Activated CD8-positive, alpha-beta T cell treated with anti-CD3 and anti-CD28 coated beads, Interleukin-2, amount 10 ng/mL, durations not matched to agents 7 days and 5 days (primary cell): ENCODE data around the gene SH3GLB1. TPM values are rescaled to one million over a fixed set of nuclear protein-coding genes. Genes with fewer than 3 reads are reported as not detected.
"Not testable (repeated sequence)": the region's sequence is repeated elsewhere in the genome, so short reads cannot be mapped to it uniquely, and the experiment has no call there.

Experiments used
- ATAC-seq: fragments of 150-1000 bp; cut with Tn5 transposase; one replicate; pipeline ENCODE4 v1.10.0; 2021; ENCODE audit warnings: moderate library complexity
- CTCF ChIA-PET: fragments of 350-600 bp; sonication (Branson Sonifier 250); formaldehyde crosslinking; loops from one replicate; lab custom pipeline; 2021; ENCODE audit warnings: antibody characterized with exemption; lab: Charles Lee
- POLR2A ChIA-PET: fragments of 350-600 bp; sonication (Branson Sonifier 250); formaldehyde crosslinking; loops from one replicate; lab custom pipeline; 2021; ENCODE audit warnings: antibody characterized with exemption; lab: Charles Lee
- DNase-seq: peaks from one replicate; pipeline ENCODE4 v3.0.0-alpha.2; 2020
- H3K27ac Mint-ChIP-seq: one replicate; pipeline ENCODE4 v1.8.0; 2021; ENCODE audit warnings: mild to moderate bottlenecking, mixed read lengths
- H3K27me3 Mint-ChIP-seq: one replicate; pipeline ENCODE4 v1.8.0; 2021; ENCODE audit warnings: low read depth, mixed read lengths
- H3K36me3 Mint-ChIP-seq: one replicate; pipeline ENCODE4 v1.8.0; 2021; ENCODE audit warnings: low read depth, mixed read lengths
- H3K4me1 Mint-ChIP-seq: one replicate; pipeline ENCODE4 v1.8.0; 2021; ENCODE audit warnings: low read depth, mixed read lengths
- H3K4me3 Mint-ChIP-seq: one replicate; pipeline ENCODE4 v1.8.0; 2021; ENCODE audit warnings: mild to moderate bottlenecking, mixed read lengths
- H3K9me3 Mint-ChIP-seq: one replicate; pipeline ENCODE4 v1.8.0; 2022; ENCODE audit warnings: mixed read lengths; ENCODE audit not compliant: insufficient read depth
- total RNA-seq, 2 experiments: library from RNA; stranded (reverse); gene quantifications; one replicate each; pipeline ENCODE4 v1.2.3, GENCODE V29; 2021

SH3GLB1 gene
- 10 to 100 TPM; 66.9 to 69.2 TPM for total RNA-seq

- Mint-ChIP-seq H3K27ac (peak within 1 kb of the TSS; percentile 98), H3K4me3 (peak within 1 kb of the TSS; percentile 99), H3K4me1 (peaks cover 33% of the 10 kb centered on the region), H3K36me3 (peaks cover 14% of the 10 kb centered on the region), H3K9me3 (no peaks in the 10 kb centered on the region), H3K27me3 (no peaks in the 10 kb centered on the region)
- peak; percentile 91 for DNase-seq
- ChIA-PET CTCF (interaction anchor here (0.7 to 4.9 kb wide), 28 partner anchors 10 to 379 kb away, joined by 3 to 104 read pairs (median 6); partner anchors contain the start of genes HS2ST1, ODF2L and SELENOF), POLR2A (interaction anchor here (0.6 to 4.0 kb wide), 23 partner anchors 9 to 1428 kb away, joined by 3 to 40 read pairs (median 4); partner anchors contain the start of genes BCL10, HS2ST1, LMO4 and ODF2L)
- peak; percentile 95 for ATAC-seq
These were observed at the start of gene SH3GLB1 for GRCh38 chr1:86704458-86704971. SH3GLB1 (plus strand) TSS chr1:86704576; CDS start chr1:86704900, 324 bp downstream.

DNA sequence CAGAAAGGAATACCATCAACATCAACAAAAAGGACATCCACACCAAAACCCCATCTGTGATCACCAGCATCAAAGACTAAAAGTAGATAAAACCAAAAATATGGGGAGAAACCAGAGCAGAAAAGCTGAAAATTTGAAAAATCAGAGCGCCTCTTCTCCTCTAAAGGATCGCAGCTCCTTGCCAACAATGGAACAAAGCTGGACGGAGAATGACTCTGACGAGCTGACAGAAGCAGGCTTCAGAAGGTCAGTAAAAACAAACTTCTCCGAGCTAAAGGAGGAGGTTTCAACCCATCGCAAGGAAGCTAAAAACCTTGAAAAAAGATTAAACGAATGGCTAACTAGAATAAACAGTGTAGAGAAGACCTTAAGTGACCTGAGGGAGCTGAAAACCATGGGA, 46.0 kb upstream of the SH3GLB1 start:
- H3K4me1 Mint-ChIP-seq, H3K36me3 Mint-ChIP-seq, H3K27ac Mint-ChIP-seq, DNase-seq, H3K27me3 Mint-ChIP-seq, ATAC-seq, POLR2A ChIA-PET, H3K4me3 Mint-ChIP-seq, CTCF ChIA-PET, H3K9me3 Mint-ChIP-seq: not testable (repeated sequence)

GRCh38 chr1:86666368-86666767, 38.0 kb upstream of the SH3GLB1 start:
- DNase-seq, result no peak
- ChIA-PET CTCF (no interaction called here), POLR2A (no interaction called here)
- Mint-ChIP-seq H3K4me1 (no peaks in the 10 kb centered on the region), H3K9me3 (no peaks in the 10 kb centered on the region), H3K27me3 (no peaks in the 10 kb centered on the region), H3K27ac (no peak overlapping the region), H3K36me3 (no peaks in the 10 kb centered on the region), H3K4me3 (no peak overlapping the region)
- ATAC-seq, result no peak

DNA sequence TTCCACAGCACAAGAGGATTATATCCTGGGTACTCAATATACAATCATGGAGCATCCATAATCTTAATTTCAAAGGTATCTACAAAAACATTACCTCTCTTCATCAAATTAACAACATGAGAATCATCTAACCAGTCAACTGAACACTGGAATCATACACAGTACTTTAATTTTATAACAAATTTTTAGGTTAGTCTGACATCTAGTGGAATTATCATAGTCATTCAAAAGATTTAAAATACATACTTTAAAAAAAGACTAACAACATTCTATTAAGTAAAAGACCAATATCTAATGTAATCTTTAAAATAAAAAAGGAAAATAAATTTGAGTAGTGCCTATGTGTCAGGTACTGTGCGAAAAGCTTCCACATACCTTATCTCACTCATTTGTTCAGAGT, 16.8 kb upstream of the SH3GLB1 start:
- CTCF ChIA-PET, result no interaction called here
- POLR2A ChIA-PET, result no interaction called here
- Mint-ChIP-seq H3K4me3 (no peak overlapping the region), H3K27ac (no peak overlapping the region), H3K27me3 (no peaks in the 10 kb centered on the region), H3K36me3 (no peaks in the 10 kb centered on the region), H3K4me1 (no peaks in the 10 kb centered on the region), H3K9me3 (no peaks in the 10 kb centered on the region)
- no peak for ATAC-seq
- no peak for DNase-seq

DNA sequence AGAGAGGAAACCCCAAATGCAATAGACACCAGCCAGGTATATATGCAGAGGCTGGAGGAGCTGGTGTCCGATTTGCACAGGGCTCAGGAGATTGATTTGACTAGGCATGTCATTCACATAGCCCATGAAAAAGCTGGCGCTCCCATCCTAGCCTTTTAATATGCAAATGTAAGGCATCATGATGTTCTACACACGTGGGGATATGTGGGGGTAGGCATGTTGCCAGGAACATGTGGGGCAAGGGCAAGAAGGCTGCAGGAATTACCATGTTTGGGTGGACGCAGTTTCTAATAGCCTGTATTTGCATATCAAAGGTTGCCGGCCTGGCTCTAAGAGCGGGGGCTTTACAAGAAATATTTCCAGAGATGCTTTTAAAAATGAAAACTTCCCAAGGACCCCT, 11.7 kb upstream of the SH3GLB1 start:
- H3K9me3 Mint-ChIP-seq, result no peaks in the 10 kb centered on the region
- ChIA-PET POLR2A (no interaction called here), CTCF (interaction anchor here (2.0 kb wide), 1 partner anchor 11 kb away, joined by 7 read pairs; the partner anchor contains the start of gene SH3GLB1)
- no peak for ATAC-seq
- H3K27me3 Mint-ChIP-seq, result peaks cover 15% of the 10 kb centered on the region
- no peaks in the 10 kb centered on the region for H3K36me3 Mint-ChIP-seq
- no peak for DNase-seq
- no peaks in the 10 kb centered on the region for H3K4me1 Mint-ChIP-seq
- H3K4me3 Mint-ChIP-seq, result no peak overlapping the region
- H3K27ac Mint-ChIP-seq, result no peak overlapping the region

DNA sequence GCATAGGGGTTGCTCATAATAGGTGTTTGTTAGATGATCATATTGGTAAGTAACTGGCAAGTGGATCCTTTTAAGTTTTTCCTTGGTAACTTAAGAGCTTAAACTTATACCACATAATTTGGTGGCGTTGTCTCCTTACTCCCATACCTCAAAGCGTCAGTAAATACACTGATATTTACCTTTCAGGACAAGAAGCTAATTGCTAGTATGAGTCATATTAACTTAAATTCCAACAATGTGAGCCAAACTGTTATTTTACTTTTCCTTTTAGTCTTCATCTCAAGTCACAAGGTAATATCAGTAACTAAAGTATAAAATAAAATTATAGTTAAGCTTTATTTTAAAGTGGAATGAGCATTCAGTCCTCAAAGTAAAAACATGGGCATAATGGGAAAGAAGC, 9.0 kb upstream of the SH3GLB1 start:
- ATAC-seq, result no peak
- H3K4me3 Mint-ChIP-seq, result no peak overlapping the region
- no peaks in the 10 kb centered on the region for H3K4me1 Mint-ChIP-seq
- H3K27me3 Mint-ChIP-seq, result peaks cover 15% of the 10 kb centered on the region
- POLR2A ChIA-PET, result interaction anchor here (1.2 kb wide), 1 partner anchor 9 kb away, joined by 8 read pairs; the partner anchor contains the start of gene SH3GLB1
- no peak for DNase-seq
- H3K36me3 Mint-ChIP-seq, result no peaks in the 10 kb centered on the region
- H3K27ac Mint-ChIP-seq, result no peak overlapping the region
- H3K9me3 Mint-ChIP-seq, result no peaks in the 10 kb centered on the region
- CTCF ChIA-PET, result interaction anchor here (1.3 to 3.9 kb wide), 2 partner anchors 9 to 10 kb away, joined by 3 to 22 read pairs; partner anchors contain the start of gene SH3GLB1

DNA sequence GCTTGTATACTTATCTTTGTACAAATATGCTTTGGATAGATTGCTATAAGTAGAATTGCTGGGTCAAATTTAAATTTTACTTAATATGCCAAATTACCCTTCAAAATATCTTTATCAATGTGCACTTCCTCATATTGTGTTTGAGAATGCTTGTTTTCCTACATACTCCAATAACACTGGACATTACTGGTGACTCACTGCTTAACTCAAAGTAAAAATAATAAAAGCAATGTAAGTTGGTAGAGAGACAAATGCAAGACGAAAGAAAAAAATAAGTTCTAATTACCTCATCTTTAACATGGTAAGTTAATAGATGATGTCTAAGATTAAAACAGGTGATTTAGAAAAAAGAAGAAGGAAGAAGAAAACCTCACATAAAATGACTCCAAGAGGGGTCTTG, 7.9 kb upstream of the SH3GLB1 start:
- no peaks in the 10 kb centered on the region for H3K36me3 Mint-ChIP-seq
- no peaks in the 10 kb centered on the region for H3K4me1 Mint-ChIP-seq
- ChIA-PET CTCF (interaction anchor here (3.9 kb wide), 1 partner anchor 8 kb away, joined by 22 read pairs; the partner anchor contains the start of gene SH3GLB1), POLR2A (no interaction called here)
- no peak overlapping the region for H3K4me3 Mint-ChIP-seq
- DNase-seq (no peak), ATAC-seq (no peak)
- H3K9me3 Mint-ChIP-seq, result no peaks in the 10 kb centered on the region
- no peak overlapping the region for H3K27ac Mint-ChIP-seq
- peaks cover 15% of the 10 kb centered on the region for H3K27me3 Mint-ChIP-seq

- Mint-ChIP-seq H3K4me1 (peaks cover 12% of the 10 kb centered on the region), H3K9me3 (no peaks in the 10 kb centered on the region), H3K4me3 (no peak overlapping the region), H3K27ac (no peak overlapping the region), H3K36me3 (no peaks in the 10 kb centered on the region), H3K27me3 (peaks cover 11% of the 10 kb centered on the region)
- POLR2A ChIA-PET, result no interaction called here
- DNase-seq, result no peak
- CTCF ChIA-PET, result no interaction called here
- no peak for ATAC-seq
These were observed 5.2 kb upstream of the SH3GLB1 start for GRCh38 chr1:86699186-86699585.

DNA sequence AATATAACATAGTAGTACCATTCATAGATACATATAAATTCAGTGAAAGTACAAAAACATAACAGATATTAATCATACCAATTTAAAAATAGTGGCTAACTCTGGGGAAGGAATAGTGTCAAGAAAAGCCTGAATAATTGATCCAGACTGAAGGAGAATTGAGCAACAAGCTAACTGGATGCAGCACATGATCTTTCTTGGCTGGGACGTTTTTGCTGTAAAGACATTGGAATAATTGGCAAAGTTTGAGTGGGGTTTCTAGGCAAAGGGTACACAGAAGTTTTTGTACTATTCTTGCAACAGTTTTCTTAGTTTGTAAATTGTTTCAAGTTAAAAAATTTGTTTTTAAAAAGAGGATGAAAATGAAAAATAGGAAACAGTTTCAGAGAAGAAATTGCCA, 2.6 kb upstream of the SH3GLB1 start:
- no peaks in the 10 kb centered on the region for H3K9me3 Mint-ChIP-seq
- ChIA-PET POLR2A (no interaction called here), CTCF (no interaction called here)
- H3K36me3 Mint-ChIP-seq, result peaks cover 3% of the 10 kb centered on the region
- ATAC-seq (no peak), DNase-seq (no peak)
- no peak overlapping the region for H3K4me3 Mint-ChIP-seq
- peaks cover 2% of the 10 kb centered on the region for H3K27me3 Mint-ChIP-seq
- H3K27ac Mint-ChIP-seq, result no peak overlapping the region
- peaks cover 20% of the 10 kb centered on the region for H3K4me1 Mint-ChIP-seq

- Mint-ChIP-seq H3K4me1 (peaks cover 26% of the 10 kb centered on the region), H3K36me3 (peaks cover 11% of the 10 kb centered on the region), H3K4me3 (peak overlapping the region; percentile 89), H3K27ac (peak overlapping the region; percentile 5)
- not testable (repeated sequence) for DNase-seq, H3K9me3 Mint-ChIP-seq, H3K27me3 Mint-ChIP-seq, ATAC-seq
- ChIA-PET CTCF (interaction anchor here (0.9 to 4.9 kb wide), 13 partner anchors 8 to 380 kb away, joined by 3 to 104 read pairs (median 11); partner anchors contain the start of genes HS2ST1, ODF2L and SELENOF), POLR2A (interaction anchor here (1.3 to 4.0 kb wide), 5 partner anchors 9 to 343 kb away, joined by 3 to 40 read pairs (median 15); partner anchors contain the start of genes HS2ST1 and SELENOF)
These were observed 1.4 kb upstream of the SH3GLB1 start for GRCh38 chr1:86702954-86703494.

DNA sequence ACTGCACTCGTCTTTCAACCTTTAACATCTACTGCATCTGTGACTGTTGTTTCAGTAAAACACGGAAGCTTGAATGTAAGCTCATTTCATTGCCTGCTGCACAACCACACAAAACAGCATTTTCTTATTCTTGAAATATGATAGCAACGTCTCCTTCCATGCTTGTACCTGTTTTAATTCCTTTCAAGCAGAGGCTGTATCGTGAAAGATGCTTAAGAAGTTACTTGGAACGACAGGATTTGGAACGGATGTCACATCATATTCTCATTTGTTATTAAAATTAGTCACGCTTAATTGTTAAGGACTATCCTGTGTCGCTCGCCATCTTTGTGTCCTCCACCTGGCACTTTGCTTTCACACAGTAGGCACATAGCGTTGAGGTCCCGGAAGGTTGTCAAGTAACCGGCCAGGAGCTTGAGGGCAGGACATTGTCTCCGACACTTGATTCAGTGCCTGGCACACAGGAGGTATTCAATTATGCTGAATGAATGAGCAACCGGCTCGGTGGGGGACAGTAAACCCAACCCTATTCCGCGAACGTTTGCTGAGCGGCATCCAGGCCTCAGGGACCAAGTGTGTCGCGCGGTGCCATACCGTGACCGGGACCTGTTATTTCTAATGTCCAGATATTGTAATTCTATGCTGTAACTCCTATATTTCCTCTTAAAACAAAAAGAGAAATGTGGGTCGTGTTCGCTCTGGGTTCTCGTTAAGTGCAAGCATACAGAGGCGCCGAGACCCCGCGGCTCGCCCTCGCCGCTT, 499 bp upstream of the SH3GLB1 start:
- CTCF ChIA-PET, result interaction anchor here (0.9 to 4.9 kb wide), 28 partner anchors 9 to 379 kb away, joined by 3 to 104 read pairs (median 6); partner anchors contain the start of genes HS2ST1, ODF2L and SELENOF
- peak overlapping the region; percentile 98 for H3K27ac Mint-ChIP-seq
- DNase-seq (peak; percentile 66), ATAC-seq (peak; percentile 51)
- H3K4me1 Mint-ChIP-seq, result peaks cover 30% of the 10 kb centered on the region
- H3K27me3 Mint-ChIP-seq, result no peaks in the 10 kb centered on the region
- POLR2A ChIA-PET, result interaction anchor here (0.6 to 4.0 kb wide), 18 partner anchors 8 to 1427 kb away, joined by 3 to 40 read pairs (median 4); partner anchors contain the start of genes BCL10, HS2ST1, ODF2L and SELENOF
- H3K4me3 Mint-ChIP-seq, result peak overlapping the region; percentile 89
- H3K36me3 Mint-ChIP-seq, result peaks cover 11% of the 10 kb centered on the region
- no peaks in the 10 kb centered on the region for H3K9me3 Mint-ChIP-seq
